ENCODE data around the gene SLC25A29. TPM values are rescaled to one million over a fixed set of nuclear protein-coding genes. Genes with fewer than 3 reads are reported as not detected.

SLC25A29 gene
- total and polyA plus RNA-seq, 2 of the 4 experiments (the other 2 are of a cell fraction) = 6.5 to 37.7 TPM

- dilution Hi-C loops (cut with HindIII; ENCODE audit: low sequenced_read_pairs, unreplicated experiment) (no loop called here), intact Hi-C loops (cut with micrococcal nuclease) (loop anchor here (5.0 kb wide), 1 partner anchor 92 kb away; the partner anchor contains the start of gene WDR25)
- TF ChIP-seq POLR2A (IDR thresholded peaks at IDR 0.05; ENCODE audit: low read depth, low read length) = no peak
- TF ChIP-seq MXI1 (IDR thresholded peaks at IDR 0.05; ENCODE audit: borderline replicate concordance, low read depth, low read length) = no peak
- TF ChIP-seq RAD21 (IDR thresholded peaks at IDR 0.05; ENCODE audit: low read length) = peak; percentile 34
- no peak for TF ChIP-seq MAFK (IDR thresholded peaks at IDR 0.05; ENCODE audit: low read depth, low read length)
- no peak for TF ChIP-seq NFE2L2 (IDR thresholded peaks at IDR 0.05; ENCODE audit: low read depth, low read length)
- peak; percentile 77 for TF ChIP-seq MAZ (IDR thresholded peaks at IDR 0.05; ENCODE audit: borderline replicate concordance, low read depth, low read length)
- peak; percentile 34 for TF ChIP-seq SMC3 (IDR thresholded peaks at IDR 0.05; ENCODE audit: low read depth, low read length)
- TF ChIP-seq RFX5 (IDR thresholded peaks at IDR 0.05; ENCODE audit: low read depth, low read length) = no peak
- TF ChIP-seq ELK1 (IDR thresholded peaks at IDR 0.05; ENCODE audit: borderline replicate concordance, low read depth, low read length) = no peak
- no peak for TF ChIP-seq FOS (IDR thresholded peaks at IDR 0.05; ENCODE audit: low read depth, low read length)
- TF ChIP-seq CHD1 (IDR thresholded peaks at IDR 0.05; ENCODE audit: low read depth, low read length) = no peak
- peak; percentile 71 for TF ChIP-seq CTCF (conservative IDR thresholded peaks at IDR 0.05; ENCODE audit: low read depth, low read length)
- no peak for TF ChIP-seq USF2 (IDR thresholded peaks at IDR 0.05; ENCODE audit: low read depth, low read length)
Measured at GRCh38 chr14:100285021-100285912, 21.0 kb downstream of the SLC25A29 start.

More at GRCh38 chr14:100285021-100285912, 21.0 kb downstream of the SLC25A29 start:
- Histone ChIP-seq H3K23ac (ENCODE audit: low read depth, low read length) (peak overlapping the region; percentile 7; the same call in 1 of the 2 replicates), H3K9ac (ENCODE audit: low read depth, low read length) (peak overlapping the region; percentile 66), H2BK5ac (ENCODE audit: low read depth, low read length, poor library complexity, severe bottlenecking) (peak overlapping the region; percentile 72), H3K27ac (ENCODE audit: insufficient read depth, low read length) (peak overlapping the region; percentile 71), H3K9me3 (ENCODE audit: control insufficient read depth, insufficient read depth, low read length) (no peaks in the 10 kb centered on the region), H3K36me3 (ENCODE audit: control insufficient read depth, insufficient read depth, low read length) (peaks cover 20% of the 10 kb centered on the region; the same call in 1 of the 2 replicates), H3K14ac (replicated peaks; ENCODE audit: low read depth, low read length) (peak overlapping the region; percentile 86), H3K9me1 (ENCODE audit: insufficient read depth, low read length) (peaks cover 12% of the 10 kb centered on the region), H2BK15ac (ENCODE audit: low read depth, low read length) (no peak overlapping the region; the same call in 2 of the 3 replicates), H2AK9ac (replicated peaks; ENCODE audit: low read depth, low read length, poor library complexity) (peak overlapping the region; percentile 95), H2BK120ac (ENCODE audit: low read depth, low read length) (peak overlapping the region; percentile 68; the same call in 1 of the 2 replicates), H4K5ac (ENCODE audit: low read depth, low read length) (peak overlapping the region; percentile 51), H3K4me2 (ENCODE audit: low read depth, low read length) (peak overlapping the region; percentile 88), H3K4ac (ENCODE audit: low read depth, low read length) (peak overlapping the region; percentile 89), H2AFZ (replicated peaks; ENCODE audit: low read length, poor library complexity) (peak overlapping the region; percentile 100), H2AK5ac (ENCODE audit: low read depth, low read length) (peak overlapping the region; percentile 91), H3K4me3 (ENCODE audit: insufficient read depth, low read depth, low read length) (peak overlapping the region; percentile 65), H3K4me1 (ENCODE audit: control insufficient read depth, insufficient read depth, low read length) (peaks cover 4% of the 10 kb centered on the region), H4K8ac (ENCODE audit: low read depth in 2 of 2, low read length in 2 of 2) (peak overlapping the region; percentile 81 to 95), H3K79me1 (ENCODE audit: low read depth in 1 of 2, low read length in 2 of 2) (peaks cover 12 to 72% of the 10 kb centered on the region in 2 experiments), H4K91ac (ENCODE audit: insufficient read depth, low read depth, low read length) (peak overlapping the region; percentile 80), H3K18ac (ENCODE audit: low read depth, low read length) (peak overlapping the region; percentile 15; the same call in 1 of the 2 replicates), H4K20me1 (ENCODE audit: insufficient read depth, low read length) (peaks cover 18% of the 10 kb centered on the region), H2BK20ac (ENCODE audit: low read depth, low read length) (no peak overlapping the region), H3K27me3 (ENCODE audit: control insufficient read depth, insufficient read depth, low read length) (no peaks in the 10 kb centered on the region), H3K56ac (ENCODE audit: extremely low read depth, insufficient read depth, low read length) (no peak overlapping the region)
- no TSS peak for BruUV-seq (replicated peaks)
- WGBS, 2 experiments (ENCODE audit: extremely low coverage in 2 of 2, insufficient read length in 1 of 2) = 1% methylated on average over 26 of the region's 82 CpGs; no CpG with 5 or more reads in 1 of the 2 experiments
- in situ Hi-C loops (cut with MboI; ENCODE audit: low sequenced_read_pairs) = no loop called here
- ChIA-PET CTCF (interaction anchor here (1.0 to 1.2 kb wide), 3 partner anchors 22 to 76 kb away, joined by 3 to 5 read pairs (median 4); no protein-coding TSS in a partner anchor), POLR2A (ENCODE audit: unreplicated experiment) (no interaction called here)
- ATAC-seq (ENCODE audit: low read depth) = peak; percentile 90
- DNase-seq = peak; percentile 32

Data from IMR-90 (cell line).